Erythroblast (primary cell): Measurements from ENCODE around the gene PARVA.

Source experiments
- DNase-seq, 2 experiments: peaks; one replicate each; lab custom pipeline; 2025; lab: John Stamatoyannopoulos, UW
- GATA1 ChIP-seq: IDR thresholded peaks from 2 replicates; pipeline ENCODE4 v1.6.1; 2011; ENCODE audit warnings: low read depth, mild to moderate bottlenecking, control low read depth, low read length, moderate library complexity
- POLR2A ChIP-seq: IDR thresholded peaks from 2 replicates; pipeline ENCODE4 v1.6.1; 2011; ENCODE audit warnings: mild to moderate bottlenecking, low read length

The PARVA gene

DNA sequence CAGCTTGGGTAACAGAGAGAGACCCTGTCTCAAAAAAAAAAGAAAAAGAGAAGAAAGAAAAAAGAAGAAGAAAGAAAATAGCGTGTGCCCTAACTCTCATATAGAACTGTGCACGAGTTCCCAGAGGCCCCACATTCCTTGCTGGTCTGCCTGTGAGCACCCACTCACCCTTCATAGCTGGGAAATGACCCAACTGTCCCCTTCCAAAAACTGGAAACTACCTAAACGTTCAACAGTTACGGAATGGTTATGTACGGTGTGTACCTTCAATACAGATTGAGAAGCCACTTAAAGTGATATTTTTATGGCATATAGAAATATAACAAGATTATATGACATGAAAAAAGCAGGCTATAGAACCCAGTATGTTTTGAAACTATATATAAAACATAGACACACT is 82.0 kb downstream of the PARVA start:
- TF ChIP-seq GATA1 (no peak), POLR2A (no peak)
- DNase-seq = no peak

DNA sequence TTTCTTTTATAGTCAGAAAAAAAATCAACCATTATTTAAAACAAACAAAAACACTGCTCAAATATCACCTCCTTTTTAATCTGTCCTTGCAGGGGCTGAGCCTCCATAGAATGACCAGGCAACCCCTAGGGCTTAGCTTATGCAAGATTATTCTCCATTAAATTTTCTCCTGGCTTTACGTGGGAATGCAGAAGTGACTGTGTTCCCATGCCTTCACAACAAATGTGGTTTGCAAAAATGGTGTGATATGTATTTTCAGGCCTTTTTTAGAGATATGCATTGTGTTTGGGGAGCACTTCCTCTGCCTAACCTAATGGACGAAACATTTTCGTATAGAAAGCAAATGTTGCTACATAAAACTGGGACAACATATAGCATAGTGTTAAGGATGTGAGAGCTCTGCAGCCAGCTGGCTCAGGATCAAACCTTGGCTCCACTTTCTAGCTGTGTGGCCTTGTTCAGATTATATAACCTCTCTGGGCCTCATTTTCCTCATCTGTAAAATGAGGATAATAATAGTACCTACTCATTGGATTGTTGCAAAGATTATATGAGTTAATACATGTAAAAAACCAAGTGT is 82.6 kb downstream of the PARVA start:
- DNase-seq = no peak
- TF ChIP-seq GATA1 = no peak
- no peak for TF ChIP-seq POLR2A

DNA sequence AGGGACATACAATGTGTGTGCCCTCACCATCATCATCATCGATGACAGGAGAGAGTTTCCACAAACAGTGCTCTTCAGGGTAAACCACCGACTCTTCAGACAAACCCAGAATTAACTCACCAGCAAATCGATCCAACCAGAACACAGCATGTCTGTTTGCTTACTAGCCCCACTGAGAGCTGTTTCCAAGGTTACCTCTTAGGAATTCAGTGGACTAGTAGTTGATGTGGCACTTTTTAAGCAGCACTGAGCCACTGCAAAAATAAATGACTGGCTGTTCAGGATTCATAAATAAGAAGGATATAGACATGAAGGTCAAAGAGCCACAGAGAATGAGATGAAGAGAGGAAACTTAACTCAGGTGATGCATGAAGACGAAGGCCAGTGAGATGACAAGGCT is 83.1 kb downstream of the PARVA start:
- no peak for DNase-seq
- TF ChIP-seq POLR2A = no peak
- TF ChIP-seq GATA1 = no peak

DNA sequence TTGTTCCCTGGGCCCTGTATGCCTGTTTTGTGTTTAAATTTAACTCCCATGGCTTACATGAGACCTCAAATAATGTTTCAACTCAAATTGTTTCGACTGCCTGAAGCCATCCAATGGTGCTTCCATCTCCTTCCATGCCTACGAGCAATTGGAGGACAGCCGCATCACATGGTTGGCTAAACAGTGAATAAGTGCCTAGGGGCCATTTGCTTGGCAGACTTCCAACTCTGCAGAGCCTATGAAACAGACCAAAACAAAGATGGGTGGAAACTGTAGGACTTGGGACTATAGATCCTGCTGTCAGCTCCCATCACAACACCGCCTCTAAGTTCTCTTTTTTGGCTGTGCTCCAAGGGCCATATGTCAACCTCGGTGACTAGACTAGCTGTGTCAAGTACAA is 84.1 kb downstream of the PARVA start:
- no peak for TF ChIP-seq GATA1
- TF ChIP-seq POLR2A = no peak
- no peak for DNase-seq

DNA sequence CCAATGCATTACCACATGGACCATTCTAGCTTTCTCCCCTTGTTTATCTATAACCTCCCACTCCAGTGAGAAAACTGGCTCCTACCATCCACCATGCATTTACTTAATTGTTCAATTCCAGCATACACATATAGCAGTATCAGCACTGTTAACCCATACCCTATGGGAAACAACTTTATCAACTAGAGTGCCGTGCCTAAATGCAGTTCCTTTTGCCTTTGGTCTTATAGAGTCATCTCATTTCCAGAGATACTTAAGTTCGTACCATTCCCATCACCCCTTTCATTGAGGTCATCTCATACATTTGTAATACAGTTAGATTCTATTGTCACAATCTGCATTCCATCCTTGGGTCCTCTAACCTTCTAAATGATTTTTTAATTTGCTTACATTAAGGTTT is 86.9 kb downstream of the PARVA start:
- no peak for DNase-seq
- TF ChIP-seq GATA1 (no peak), POLR2A (no peak)

DNA sequence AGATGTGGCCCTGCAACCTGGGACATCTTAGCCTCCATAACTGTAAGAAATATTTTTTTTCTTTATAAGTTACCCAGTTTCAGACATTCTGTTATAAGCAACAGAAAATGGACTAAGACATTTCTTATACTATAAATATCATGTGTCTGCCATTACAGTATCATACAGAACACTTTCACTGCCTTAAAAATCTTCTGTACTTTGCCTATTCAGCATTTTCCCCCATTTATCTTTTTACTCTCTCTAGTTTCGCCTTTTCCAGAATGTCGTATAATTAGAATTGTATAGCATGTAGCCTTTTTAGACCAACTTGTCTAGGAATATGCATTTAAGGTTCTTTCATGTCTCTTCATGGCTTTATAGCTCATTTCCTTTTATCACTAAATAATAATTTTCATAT is 88.0 kb downstream of the PARVA start:
- DNase-seq = no peak
- TF ChIP-seq POLR2A = no peak
- TF ChIP-seq GATA1 = no peak

DNA sequence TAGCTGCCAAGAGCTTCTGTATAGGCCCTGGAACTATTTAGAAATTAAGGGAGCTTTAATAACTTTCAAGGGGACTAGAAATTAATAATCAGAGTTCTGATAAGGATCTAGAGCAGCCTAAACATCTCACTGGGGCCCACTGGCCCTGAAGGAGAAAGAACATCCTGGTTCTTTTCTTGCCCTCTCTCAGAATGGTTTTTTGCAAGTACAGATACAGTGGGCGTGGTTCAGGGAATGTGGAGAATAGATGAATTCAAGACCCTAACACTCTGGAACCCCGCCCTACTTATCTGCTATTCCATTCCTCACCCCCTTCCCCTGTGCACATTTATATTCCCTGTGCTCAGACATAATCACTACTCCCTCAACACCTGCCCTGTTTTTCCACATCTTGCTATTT is 90.2 kb downstream of the PARVA start:
- DNase-seq = no peak
- TF ChIP-seq POLR2A = no peak
- TF ChIP-seq GATA1 = no peak

DNA sequence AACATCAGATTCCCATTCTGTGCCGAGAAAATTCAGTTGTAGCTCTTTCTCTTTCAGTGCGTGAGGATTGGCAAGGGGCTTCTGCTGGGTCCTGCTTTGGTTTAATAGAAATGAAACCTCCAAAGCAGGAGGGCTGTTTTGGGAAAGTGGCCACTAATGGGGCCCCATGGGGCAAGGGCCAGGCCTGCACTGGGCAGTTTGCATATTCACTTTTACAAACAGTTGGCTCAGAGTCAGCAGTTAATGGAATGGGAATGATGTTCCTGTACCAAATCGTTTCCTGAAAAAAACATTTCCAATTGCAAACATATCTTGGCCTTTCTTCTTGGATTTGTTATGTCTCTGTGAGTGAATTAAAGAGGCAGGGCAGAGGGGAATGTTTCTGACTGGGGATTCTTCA is 92.1 kb downstream of the PARVA start:
- DNase-seq = no peak
- TF ChIP-seq GATA1 = no peak
- TF ChIP-seq POLR2A = no peak

DNA sequence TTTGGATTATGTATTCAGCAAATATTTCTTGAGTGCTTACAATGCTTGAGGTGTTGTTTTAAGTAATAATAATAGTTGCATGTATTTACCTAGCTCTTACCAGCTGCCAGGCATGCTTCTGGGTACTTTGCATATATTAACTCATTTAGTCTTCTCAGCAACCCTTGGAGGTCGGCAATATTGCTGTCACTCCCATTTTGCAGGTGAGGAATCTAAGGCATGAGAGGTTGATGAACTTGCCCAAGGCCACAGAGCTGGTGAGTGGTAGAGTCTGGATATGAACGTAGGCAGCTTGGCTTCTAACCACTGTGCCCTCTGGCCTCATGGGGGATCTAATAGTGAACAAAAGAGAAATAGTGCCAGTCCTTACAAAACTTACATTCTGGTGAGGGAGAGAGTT is 92.9 kb downstream of the PARVA start:
- no peak for TF ChIP-seq GATA1
- no peak for TF ChIP-seq POLR2A
- no peak for DNase-seq

DNA sequence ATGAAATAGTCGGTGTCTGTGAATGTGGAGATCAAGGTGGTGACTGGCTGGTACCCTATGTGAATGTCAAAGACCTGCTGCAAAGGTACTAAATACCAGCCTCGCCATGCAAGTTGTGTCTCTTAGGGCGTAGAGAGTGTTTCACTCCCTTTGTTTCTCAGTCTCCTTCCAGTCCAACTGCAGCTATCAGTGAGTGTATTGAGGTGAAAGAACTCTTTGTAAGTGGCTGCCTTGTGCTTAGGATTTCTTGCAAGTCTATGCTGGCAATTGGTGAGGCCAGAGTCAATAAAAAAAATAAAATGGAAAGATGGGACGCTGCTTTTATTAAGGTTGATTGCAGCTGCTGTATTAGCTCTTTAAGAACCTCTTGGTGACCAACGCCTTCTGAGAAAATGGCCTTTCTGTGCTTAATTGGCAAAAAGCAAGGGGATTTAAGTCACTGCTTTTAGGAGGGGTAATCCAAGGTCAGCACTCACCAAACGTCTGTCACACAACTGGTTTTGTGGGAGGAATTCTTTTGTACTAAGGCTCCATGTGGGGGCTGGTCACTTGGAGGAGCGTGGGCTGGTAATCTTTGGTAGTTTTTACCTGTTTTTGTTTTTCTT is 95.1 kb downstream of the PARVA start:
- TF ChIP-seq GATA1 (no peak), POLR2A (no peak)

DNA sequence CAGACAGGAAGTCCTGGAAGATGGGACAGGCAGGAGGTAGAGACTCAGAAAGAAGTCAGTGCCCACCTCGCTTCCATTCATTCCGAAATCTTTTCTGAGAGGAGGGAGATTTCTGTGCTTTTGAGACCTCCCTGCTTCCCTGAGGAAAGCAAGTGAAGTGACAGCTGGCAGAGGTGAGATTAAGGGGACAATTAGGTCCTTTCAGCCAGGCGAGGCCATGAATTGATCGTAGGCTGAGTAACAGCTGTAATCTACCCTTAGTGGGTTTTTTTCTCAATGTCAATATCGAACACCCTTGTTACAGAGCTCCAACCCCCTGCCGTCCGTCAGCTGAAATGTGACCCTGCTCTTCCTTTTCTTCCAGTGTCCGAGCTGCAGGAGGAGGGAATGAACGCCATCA is 96.0 kb downstream of the PARVA start:
- TF ChIP-seq POLR2A = no peak
- TF ChIP-seq GATA1 = no peak

More for the DNA sequence above, 95.1 kb downstream of the PARVA start:
- no peak for DNase-seq

DNA sequence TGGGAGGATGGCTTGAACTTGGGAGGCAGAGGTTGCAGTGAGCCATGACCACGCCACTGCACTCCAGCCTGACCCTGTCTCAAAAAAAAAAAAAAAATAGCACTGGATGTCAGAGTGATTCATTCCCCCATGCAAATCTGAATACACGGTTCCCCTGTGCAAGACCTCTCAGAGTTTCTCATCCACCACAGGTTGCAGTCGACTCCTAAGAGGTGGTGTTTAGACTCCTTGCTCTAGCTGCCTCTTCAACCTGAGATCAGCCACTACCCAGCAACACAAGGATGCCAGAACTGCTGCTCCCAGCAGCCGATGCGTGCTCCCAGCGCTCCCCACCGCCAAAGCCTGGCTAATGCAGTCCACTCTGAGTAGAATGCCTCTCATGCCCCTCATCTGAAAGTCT is 97.5 kb downstream of the PARVA start:
- TF ChIP-seq POLR2A (no peak), GATA1 (no peak)

More for the DNA sequence above, 96.0 kb downstream of the PARVA start:
- DNase-seq = no peak

DNA sequence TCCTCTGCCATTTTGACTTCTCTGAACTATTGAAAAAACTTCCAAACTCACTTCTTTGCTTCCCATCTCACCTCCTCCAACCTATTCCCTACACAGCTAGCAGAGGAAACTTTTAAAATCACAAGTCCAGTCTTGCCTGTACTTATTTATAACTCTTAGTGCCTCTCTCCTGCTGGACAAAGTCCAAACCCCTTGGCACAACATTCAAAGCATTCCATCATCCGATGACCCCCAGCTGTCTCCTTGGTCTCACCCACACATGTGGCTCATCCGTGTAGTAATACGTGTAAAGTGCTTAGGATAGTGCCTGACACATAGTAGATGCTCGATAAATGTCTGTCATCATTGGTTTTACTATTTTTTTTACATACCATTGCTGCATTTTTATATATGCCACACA is 101.4 kb downstream of the PARVA start:
- no peak for DNase-seq
- TF ChIP-seq GATA1 = no peak
- no peak for TF ChIP-seq POLR2A

More for the DNA sequence above, 97.5 kb downstream of the PARVA start:
- no peak for DNase-seq

DNA sequence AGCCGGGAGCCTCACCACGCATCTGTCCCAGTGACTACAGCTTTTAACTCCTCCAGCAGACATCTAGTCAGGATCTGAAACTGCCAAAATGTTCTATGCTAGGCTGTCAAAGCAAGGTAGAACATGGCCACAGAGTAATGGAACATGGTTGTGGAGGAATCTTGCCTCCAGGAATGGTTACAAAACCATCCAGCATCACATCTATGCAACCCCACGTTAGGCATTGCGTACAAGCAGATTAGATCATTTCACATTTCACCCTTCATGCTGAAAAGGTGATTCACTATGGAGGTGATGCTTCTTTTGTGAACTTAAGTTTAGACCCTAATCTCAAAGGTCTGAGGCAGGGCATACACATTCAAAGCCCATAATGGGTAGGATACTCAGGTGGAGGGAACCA is 103.0 kb downstream of the PARVA start:
- no peak for DNase-seq
- TF ChIP-seq POLR2A (no peak), GATA1 (no peak)

DNA sequence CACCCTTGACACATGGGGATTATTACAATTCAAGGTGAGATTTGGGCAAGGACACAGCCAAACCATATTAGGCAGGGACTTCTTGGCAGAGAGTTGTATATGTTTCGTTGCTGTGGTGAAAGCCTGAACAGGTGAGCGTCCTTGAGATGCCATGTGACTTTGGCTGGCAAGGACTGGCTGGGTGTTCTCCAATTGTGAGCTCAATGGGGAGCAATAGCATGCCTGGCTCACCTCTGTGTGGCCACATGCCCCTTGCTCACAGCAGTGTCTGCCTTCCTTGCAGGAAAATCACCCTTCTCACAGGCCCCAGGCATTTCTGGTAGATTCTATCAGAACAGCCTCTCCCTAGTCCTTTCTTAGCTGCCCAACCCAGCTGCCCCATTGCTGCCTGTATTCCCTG is 105.5 kb downstream of the PARVA start:
- TF ChIP-seq GATA1 (no peak), POLR2A (no peak)
- DNase-seq = no peak

DNA sequence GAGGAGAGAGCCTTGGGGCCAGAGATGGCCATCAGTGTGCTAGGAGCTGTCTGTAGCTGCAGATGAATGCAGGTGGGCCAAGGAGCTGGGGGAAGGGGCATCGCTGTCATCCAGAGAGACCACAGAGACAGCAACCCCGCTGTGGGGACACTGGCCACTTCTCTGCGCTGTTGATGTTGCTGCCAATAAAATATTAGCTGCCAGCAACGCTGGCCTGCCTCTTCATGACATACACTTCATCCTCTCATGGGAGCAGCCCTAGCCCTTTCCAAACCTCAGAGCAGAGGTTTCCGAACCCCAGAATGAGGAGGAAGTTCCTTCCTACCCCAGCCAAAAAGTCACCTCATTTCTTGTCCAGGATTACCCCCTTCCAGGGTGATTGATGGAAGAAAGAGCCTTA is 106.2 kb downstream of the PARVA start:
- TF ChIP-seq GATA1 (no peak), POLR2A (no peak)
- DNase-seq = no peak

DNA sequence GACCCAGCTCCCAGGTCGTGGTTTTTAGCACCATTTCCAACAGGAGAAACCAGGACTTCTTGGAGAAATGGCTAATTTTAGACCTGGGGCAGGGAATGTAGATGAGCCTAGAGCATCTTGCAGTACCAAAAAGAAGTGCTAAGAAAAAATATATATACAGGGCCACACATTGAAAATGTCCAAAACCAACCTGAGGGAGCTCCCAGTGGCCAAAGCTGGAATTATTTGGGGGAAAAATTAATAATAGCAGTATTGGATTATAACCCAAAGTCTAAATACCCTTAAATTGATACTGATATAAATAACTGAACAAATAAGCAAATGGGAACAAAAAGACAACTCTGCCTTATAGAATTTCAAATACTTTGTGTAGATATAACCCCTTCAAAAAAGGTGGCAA is 108.0 kb downstream of the PARVA start:
- TF ChIP-seq GATA1 = no peak
- no peak for TF ChIP-seq POLR2A
- no peak for DNase-seq
